Hematopoietic multipotent progenitor cell treated with erythropoietin and hydrocortisone succinate and interleukin-3 and kit ligand, for 8 days (in vitro differentiated cells): ENCODE results near the gene FAM120B.
"Not testable (repeated sequence)": the region's sequence is repeated elsewhere in the genome, so short reads cannot be mapped to it uniquely, and the experiment has no call there.

ENCODE experiments used
- DNase-seq: peaks from one replicate; pipeline ENCODE4 v3.0.0-alpha.2; 2015

FAM120B gene

DNA sequence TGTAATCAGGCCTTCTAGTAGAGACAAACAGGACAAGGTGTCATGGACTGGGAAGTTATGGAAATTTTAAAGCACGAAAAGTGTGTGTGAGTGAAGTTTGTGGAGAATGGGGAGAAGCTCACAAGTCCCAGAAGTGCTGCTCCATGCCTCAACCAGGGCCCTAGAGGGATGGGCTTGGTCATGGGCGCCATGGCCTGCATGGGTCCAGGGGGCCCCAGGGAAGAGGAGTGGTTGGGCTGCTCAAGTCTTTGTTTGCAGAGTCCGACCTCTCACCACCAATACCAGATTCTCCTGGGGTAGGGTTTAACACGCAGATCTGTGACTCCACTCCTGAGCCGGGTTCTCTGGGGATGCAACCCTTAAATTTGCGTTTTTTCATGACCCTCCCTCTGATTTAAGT lies 88.4 kb downstream of the FAM120B start:
- DNase-seq: no peak

DNA sequence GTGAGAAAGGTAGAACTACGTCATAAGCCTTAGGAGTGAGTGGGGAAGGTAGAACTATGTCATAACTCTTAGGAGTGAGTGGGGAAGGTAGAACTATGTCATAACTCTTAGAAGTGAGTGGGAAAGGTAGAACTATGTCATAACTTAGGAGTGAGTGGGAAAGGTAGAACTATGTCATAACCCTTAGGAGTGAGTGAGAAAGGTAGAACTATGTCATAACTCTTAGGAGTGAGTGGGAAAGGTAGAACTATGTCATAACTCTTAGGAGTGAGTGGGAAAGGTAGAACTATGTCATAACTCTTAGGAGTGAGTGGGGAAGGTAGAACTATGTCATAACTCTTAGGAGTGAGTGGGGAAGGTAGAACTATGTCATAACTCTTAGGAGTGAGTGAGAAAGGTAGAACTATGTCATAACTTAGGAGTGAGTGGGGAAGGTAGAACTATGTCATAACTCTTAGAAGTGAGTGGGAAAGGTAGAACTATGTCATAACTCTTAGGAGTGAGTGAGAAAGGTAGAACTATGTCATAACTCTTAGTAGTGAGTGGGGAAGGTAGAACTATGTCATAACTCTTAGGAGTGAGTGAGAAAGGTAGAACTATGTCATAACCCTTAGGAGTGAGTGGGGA lies 92.3 kb downstream of the FAM120B start:
- not testable (repeated sequence) for DNase-seq

DNA sequence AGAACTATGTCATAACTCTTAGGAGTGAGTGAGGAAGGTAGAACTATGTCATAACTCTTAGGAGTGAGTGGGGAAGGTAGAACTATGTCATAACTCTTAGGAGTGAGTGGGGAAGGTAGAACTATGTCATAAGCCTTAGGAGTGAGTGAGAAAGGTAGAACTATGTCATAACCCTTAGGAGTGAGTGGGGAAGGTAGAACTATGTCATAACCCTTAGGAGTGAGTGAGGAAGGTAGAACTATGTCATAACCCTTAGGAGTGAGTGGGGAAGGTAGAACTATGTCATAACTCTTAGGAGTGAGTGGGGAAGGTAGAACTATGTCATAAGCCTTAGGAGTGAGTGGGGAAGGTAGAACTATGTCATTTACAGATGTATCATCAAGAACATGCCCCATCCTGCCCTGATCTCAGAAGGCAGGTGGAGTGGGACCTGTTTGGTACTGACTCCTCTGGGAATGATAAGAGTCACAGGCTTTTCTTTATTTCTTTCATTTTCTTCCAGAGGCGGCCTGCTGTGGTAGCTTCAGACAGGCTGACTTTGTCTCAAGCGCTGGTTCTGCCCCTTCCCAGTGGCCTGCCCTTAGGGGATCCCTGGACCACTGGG lies 93.5 kb downstream of the FAM120B start:
- not testable (repeated sequence) for DNase-seq

DNA sequence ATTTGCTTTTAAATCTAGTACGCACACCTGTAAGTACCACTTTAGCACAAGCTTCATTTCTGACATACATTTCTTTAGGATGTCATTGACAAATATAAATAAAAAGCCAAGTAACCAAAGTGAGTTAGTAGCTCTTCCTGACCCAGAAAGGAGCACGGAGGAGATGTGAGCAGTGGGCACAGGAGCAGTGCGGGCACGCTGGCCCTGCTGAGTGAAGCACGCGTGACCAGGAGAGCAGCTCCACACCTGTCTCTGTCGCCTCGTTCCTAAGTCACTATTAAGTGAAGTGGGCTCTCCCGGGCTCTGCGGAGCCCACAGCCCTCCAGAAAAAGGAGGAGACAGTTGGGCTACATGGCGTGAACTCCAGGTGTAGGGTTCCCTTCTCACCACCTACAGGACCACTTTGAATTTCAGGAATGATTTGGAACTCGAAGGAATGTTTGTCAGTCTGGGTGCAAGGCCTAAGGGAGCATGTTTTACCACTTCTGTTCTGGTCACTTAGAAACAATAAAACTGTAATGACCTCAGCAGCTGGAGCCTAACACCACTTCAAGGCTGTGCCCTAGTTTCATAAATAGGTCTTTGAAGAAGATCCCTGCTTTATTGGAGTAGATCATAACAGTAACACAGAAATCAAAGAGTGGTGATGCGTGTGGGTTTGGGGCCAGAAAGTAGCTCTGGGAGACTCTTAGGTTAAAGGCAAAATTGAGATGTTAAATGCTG lies 95.9 kb downstream of the FAM120B start:
- no peak for DNase-seq

DNA sequence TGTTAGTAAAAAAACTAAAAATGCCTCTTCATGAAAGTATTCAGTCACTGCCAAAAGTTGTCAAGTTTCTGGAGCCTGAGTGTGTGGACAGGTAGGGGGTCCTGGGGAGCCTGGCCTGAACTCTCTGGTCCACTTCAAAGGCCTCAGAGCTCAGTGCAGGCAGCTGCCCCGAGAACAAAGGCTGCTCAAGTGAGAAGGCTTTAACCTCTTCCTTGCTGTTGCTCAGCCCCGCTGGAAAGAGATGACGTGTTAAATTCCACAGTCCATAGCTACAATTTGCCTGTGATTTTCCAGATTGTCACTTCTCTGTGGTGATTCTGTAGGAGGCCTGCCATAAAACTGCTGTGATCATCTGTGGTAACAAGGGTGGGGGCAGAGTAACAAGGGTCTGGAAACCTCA lies 96.9 kb downstream of the FAM120B start:
- DNase-seq: no peak

DNA sequence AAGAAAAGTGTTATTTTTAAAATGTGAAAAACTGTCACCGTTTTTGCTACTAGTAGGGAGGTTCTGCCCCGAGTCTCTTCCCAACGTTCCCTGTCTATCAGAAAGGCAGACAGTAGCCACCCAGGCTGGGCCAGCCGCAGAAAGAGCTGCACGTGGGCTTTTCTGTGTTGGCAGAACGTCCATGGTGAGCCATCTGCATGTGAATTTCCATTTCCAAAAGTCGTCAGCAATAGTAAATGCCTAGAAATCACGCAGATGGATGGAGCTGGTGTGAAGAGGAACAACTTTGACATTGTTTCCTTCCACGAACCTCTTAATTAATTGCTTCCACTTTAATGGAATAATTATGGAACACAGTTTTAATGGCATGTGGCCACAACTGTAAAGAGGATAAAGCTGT lies 97.5 kb downstream of the FAM120B start:
- DNase-seq: no peak

DNA sequence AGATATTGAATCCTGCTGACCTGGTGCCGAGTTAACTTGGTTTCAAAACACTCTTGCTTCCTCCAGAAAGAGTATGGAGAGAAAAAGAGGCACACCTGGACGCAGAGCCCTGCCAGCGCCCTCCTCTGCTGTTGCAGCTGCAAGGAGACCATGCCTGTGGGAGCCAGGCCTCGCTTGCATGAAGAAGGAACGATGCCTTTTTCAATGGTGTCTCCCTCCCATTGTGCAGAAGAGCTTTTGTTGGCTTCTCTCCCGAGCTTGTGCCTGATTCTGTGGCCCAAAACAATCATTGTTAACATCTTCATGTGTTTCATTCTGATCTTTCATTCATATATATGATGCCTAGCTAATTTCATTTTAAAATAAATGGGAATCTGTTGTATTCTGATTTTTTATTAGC lies 98.1 kb downstream of the FAM120B start:
- DNase-seq: no peak

DNA sequence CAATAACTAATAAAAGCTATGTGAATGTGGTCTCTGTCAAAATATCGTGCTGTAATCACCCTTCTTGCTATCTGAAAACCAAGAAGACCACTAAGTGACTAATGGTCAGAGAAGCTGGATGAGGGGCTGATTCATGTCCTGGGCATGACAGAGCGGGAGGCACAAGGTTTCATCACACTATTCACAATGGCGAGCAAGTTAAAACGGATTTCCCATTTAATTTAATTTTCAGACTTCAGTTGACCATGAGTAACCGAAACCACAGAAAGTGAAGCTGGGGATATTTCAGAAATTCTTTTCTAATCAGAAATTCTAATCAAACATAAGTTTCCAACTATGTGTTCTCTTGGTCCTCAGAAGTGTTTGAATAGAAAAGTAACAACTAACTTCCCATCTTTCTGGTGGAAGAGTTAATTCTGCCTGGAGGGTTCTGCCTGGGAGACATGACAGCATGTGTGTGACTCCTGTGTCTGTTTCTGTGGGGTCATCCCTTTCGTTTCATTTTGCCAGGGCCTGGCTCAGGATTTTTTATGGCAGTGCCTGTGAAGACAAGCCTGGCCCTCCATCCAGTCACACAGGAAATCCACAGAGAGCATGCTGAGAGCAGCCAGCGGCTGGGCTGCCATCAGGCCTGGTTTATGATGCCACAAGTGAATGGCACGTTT lies 98.9 kb downstream of the FAM120B start:
- DNase-seq: no peak

DNA sequence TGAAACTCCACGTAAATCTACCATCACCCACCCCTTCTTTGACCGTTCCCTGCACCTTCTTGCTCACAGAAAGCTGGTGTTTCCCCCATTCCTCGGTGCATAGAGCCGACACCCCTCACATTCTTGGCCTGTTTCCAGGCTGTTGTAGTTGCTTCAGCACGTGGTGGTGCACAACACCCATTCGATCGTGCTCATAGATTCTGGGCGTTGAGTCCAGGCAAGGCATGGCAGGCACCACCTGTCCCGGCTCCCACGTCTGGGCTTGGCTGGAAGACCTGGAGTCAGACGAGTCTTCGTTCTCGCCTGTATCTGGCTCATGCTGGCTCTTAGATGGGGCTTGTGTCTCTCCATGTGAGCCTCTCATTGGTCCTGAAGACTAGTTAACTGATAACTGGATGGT lies 100.6 kb downstream of the FAM120B start:
- DNase-seq: no peak

DNA sequence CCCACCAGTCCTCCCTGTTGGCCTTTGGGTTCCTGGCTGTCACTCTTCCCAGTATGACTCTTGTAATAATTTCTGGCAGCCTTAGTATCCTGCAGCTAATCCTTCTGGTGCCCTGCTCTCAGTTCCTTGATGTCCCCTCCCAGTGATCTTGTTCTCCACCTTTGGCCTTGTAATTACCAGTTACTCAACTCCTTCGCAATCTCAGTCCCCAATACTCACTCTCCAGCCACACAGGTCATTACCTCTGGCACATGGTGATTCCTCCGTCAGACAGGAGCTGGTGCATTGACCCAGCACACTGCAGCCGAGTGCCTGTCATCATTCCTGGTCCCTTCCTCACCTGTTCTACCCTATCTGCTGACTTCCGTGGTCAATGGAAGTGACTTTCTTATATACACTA lies 101.4 kb downstream of the FAM120B start:
- DNase-seq: no peak

DNA sequence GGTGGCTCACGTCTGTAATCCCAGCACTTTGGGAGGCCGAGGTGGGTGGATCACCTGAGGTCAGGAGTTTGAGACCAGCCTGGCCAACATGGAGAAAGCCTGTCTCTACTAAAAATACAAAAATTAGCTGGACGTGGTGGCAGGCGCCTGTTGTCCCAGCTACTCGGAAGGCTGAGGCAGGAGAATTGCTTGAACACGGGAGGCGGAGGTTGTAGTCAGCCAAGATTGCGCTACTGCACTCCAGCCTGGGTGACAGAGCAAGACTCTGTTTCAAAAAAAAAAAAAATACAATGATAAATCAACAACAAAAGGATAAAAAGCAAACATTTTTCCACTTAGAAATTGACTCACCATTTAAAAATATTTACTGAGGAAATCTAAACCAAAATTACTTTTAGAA lies 103.2 kb downstream of the FAM120B start:
- not testable (repeated sequence) for DNase-seq

DNA sequence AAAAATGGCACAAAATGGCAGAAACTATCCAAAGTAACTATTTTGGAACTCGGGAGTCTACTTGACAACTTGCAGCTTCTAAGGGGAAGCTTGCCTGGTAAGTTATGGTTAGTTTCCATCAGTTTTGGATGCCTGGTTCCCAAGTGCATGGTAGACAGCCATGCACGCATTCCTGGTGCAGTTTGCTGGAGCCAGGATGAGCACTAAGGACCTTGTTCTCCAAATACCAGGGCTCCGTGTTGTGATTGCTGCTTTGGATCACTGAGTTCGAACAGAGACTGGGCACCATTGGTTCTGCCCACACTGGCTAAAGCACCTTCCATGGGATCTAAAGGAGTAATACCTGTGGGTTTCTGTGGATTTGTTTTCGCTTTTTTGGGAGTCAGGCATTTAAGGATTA lies 103.7 kb downstream of the FAM120B start:
- DNase-seq: no peak

DNA sequence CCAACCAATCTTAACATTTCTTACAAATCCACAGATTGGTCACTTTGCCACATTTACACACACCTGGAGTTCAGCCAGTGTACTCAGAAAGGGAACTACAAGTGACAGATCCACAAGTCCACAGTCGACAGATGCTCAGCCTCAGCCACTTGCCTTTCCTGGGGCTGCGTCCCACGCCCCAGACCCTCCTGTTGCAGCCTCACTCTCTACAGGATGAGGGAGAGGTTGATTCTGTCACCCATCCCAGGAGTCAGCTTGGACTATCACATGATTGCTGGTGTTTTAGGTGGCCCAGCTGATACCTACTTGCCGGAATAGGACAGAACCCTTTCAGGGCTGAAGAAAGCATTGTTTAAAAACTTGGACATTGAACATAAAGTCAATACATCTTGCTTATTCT lies 108.8 kb downstream of the FAM120B start:
- DNase-seq: no peak

DNA sequence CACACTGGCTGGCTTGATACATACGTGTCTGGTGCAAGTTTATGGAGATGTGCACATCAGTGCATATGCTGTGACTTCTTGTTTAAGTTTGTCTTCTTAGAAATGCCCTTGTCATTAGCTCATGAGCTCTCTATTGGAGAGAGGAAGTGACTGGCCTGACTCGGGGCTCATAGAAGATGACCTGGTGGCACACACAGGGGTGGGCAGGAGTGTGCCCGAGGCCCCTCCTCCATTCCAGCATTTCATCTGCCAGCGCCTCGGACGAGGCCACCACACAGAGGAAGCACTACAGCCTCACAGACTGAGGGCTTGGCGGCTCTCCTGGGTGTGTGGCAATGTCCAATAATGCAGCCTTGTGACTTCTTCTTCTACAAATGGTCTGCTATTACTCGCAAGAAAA lies 109.7 kb downstream of the FAM120B start:
- no peak for DNase-seq

DNA sequence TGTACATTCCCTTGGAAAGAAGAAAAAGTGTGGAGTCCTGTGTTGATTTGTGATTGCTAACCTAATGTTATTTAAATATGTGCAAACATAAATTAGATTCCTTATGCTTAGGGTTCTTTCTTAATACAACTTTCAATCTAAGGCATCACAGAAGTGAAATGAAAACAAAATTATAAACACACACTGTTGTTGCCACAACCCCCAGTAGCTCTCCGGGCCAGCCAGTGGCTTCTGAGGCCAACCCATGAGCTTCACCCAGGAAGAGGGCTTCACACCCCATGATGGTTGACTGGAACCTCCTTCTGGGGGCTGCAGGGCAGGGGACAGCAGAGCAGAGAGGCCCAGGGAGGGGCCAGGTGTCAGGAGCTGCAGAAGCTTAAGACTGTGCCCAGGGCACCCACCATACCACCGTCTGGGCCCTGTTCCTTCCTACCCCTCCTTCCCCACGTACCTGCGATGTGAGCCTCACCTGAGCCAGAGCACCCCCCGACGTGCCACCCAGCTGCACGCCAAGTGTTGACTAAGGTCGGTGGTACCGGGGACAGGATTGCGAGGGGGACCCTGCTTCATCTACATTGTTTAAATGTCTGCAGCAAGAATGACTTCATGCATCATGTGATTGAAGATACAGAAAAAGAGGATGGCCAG lies 110.5 kb downstream of the FAM120B start:
- no peak for DNase-seq

DNA sequence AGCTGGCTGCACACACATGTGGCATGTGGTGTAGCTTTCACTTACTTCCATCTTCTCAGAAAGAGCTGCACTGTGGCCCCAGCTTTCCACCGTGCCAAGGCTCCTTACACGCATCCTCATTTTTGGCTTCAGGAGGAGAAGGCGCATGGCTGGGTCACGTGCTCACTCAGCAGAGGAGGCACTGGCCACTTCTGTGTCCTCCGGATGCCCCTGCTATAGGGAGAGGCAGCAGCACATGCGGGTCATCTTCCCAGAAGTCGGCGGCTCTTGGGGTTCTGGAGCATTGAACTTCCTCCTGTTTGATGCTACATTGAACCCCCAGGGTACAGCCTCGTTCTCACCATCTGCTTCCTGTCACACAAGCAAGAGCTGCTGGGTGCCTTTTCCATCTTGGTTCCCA lies 111.3 kb downstream of the FAM120B start:
- no peak for DNase-seq

DNA sequence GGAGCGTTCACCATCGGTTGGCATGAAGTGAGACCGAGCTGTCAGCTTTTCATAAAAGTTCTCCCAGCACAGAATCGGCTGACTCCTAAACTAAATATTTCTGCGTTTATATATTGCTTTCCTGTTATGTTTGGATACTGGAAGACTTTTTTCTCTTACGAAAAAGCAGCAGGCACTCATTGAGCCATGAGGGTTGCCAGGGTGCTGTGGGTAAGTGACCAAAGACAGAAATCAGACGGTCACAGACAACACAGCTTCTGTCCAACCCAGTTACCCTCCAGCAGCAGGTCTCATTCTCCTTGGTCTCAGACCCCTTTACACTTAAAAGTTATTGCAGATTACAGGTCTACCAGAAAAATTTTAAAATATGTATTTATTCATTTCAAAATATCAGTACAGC lies 113.7 kb downstream of the FAM120B start:
- no peak for DNase-seq

DNA sequence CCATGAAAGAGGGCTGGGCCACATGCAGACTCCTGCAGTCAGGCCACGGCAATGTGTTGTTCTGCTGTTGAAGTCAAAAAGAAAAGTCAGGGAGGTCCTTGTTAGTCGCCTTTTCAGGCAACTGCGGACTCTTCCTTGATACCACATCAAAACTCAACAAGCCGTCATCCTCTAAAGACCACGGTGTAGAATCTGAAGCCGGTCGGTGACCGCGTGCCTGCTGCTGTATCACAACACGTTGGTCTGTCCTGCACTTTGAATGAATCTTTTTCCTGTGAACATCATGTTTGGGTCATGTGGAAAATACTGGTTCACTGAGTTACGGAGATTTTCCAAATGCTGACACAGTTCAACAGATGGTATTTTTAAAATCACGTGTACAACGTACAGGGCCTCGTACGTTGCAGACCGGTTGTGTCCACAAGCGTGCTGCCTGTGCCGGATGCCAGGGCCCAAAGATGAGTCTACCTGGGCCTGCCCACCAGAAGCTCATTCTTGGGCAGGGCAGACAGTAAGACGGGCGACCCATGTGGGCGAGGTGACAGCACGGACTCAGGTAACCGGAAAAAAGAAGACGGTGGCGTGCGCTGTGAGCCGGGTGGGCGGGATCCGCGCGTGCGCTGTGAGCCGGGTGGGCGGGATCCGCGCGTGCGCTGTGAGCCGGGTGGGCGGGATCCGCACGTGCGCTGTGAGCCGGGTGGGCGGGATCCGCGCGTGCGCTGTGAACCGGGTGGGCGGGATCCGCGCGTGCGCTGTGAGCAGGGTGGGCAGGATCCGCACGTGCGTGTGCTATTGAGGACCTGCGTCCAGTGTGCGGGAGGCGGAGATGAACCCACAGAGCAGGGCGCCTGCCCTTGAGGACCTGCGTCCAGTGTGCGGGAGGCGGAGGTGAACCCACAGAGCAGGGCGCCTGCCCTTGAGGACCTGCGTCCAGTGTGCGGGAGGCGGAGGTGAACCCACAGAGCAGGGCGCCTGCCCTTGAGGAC lies 114.5 kb downstream of the FAM120B start:
- no peak for DNase-seq

DNA sequence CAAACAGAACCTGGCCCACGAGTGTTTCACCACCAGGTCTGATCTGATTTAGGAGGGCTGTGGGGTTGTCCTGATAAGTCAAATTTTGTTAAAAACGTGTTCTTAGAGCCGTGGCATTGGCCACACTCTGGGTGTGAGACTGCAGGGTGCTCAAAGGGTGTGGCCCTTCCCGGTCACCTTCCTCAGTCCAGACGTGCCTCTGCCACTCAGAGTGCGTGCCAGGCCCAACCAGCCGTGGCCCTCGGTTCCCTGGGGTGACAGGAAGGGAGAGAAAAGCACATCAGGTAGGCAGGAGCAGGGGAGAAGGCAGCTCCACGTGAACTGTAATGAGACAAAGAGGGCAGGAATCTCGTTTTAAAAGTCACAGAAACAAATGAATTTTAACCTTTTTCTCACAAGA lies 115.4 kb downstream of the FAM120B start:
- no peak for DNase-seq

DNA sequence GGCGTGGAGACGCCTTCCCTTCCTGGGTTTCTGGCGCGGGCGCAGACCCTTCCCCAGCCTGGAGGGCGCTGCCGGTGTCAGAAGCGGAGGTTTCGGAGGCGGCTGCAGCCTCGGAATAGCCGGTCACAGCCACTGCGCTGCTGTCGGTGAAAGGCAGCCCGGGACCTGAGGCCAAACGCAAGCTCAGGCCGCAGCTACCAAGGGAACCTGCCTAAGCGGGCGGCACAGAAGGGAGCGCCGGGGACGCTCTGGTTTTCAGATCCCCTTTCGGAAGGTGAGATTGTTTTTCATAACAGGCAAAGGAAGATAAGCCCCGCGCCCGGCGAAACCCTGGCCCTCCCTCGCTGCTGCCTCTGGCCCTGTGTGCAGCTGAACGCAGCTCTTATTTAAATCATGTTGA lies 116.5 kb downstream of the FAM120B start:
- DNase-seq: no peak

DNA sequence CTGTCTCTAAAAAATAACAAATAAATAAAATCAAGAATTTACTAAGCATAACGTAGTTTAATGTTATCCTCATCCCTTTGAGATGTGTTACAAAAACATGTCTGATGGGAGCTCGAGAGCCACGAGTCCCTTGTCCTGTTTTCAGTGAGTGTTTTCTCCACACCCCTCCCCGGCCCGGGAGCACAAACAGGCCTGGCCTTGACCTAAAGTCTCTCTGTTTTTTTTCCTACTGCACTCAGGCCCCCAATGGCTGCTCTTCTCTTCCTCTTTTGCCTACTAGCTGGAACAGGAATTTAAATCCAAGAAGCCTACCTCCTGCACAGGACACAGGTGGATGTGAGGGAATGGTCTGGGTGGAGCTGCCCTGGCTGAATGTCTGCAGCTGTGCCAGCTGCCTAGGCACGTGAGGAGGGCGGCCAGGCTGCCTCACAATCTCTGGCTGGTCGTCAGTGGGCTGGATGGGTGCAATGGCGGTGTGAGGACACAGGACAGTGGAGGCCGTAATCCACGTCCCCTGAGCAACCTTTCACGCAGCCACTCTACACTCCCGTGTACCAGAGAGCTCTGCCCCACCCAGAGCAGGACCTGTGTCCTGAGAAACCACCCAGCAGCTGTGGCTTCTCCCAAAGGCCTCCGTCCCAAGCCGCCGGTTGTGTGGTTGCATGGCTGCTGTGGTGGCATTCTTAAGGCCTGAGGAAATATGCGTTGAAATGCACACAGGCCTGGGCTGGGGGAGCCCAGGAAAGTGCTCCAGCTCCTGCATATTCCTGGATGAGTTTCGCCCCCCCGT lies 117.5 kb downstream of the FAM120B start:
- no peak for DNase-seq
